WTC11 (cell line): ENCODE measurements around the gene SAT2.

Experiments
- CREM ChIP-seq: sonication (generic); formaldehyde crosslinking; IDR thresholded peaks from 2 replicates; pipeline ENCODE4 v1.8.1; 2022; ENCODE audit warnings: mild to moderate bottlenecking, missing genetic modification reagents, moderate library complexity
- ELF4 ChIP-seq: sonication (generic); formaldehyde crosslinking; IDR thresholded peaks from 2 replicates; pipeline ENCODE4 v1.8.1; 2022; ENCODE audit warnings: low read depth, mild to moderate bottlenecking, moderate library complexity, missing genetic modification reagents
- GTF2I ChIP-seq: fragments of 250-450 bp; sonication (Bioruptor Pico); conservative IDR thresholded peaks from 2 replicates; pipeline ENCODE4 v1.4.0; 2021; ENCODE audit warnings: mild to moderate bottlenecking
- TP53 ChIP-seq: sonication (generic); formaldehyde crosslinking; IDR thresholded peaks from 2 replicates; pipeline ENCODE4 v1.8.1; 2023; ENCODE audit warnings: mild to moderate bottlenecking, missing genetic modification reagents
- TF ChIP-seq, protein P1 (sequence below): sonication (generic); formaldehyde crosslinking; IDR thresholded peaks from 2 replicates; pipeline ENCODE4 v1.8.1; 2023; ENCODE audit warnings: mild to moderate bottlenecking, missing genetic modification reagents
- TF ChIP-seq, protein P2 (sequence below): fragments of 200-600 bp; IDR thresholded peaks from 2 replicates; pipeline ENCODE4 v1.8.0; 2022; ENCODE audit warnings: antibody characterized with exemption
- TF ChIP-seq, protein P3 (sequence below): sonication (generic); formaldehyde crosslinking; IDR thresholded peaks from 2 replicates; pipeline ENCODE4 v1.8.0; 2022; ENCODE audit warnings: mild to moderate bottlenecking, missing genetic modification reagents
- TF ChIP-seq, protein P4 (sequence below): sonication (generic); formaldehyde crosslinking; IDR thresholded peaks from 2 replicates; pipeline ENCODE4 v1.8.1; 2022; ENCODE audit warnings: low read depth, mild to moderate bottlenecking, moderate library complexity, missing genetic modification reagents, borderline replicate concordance
- TF ChIP-seq, protein P5 (sequence below): sonication (generic); formaldehyde crosslinking; IDR thresholded peaks from 2 replicates; pipeline ENCODE4 v1.8.0; 2022; ENCODE audit warnings: mild to moderate bottlenecking, missing genetic modification reagents

DNA sequence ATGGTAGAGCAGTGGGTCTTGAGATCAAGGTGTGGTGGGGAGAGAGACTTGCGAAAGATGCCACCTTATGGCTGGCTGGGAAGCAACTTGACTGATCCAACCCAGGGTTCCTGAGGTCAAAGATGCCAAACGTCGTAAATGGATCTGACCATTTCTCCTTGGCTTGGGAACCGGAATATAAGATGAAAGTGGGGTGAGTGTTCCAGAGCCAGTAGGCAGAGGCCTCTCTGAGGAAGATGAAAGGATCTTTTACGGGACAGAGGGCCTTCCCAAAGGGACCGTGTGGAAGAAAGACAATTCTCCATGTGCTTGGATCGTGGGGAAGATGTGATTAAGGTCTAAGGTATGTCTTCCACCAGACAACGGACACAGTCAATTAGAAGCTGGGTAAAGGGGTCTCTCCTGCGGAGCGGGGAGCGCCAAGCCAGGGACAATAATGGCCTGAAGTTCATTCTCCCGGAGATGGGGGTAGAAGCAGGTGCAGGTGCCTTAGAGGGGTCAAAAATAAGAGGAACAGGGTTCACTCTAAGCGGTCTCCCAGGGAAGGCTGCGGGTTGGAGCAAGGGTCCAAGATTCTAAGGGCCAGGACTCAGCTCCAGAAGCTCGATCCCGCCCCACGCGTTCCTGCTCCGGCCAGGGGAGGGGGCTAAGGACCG lies 13.7 kb downstream of the SAT2 start:
- no peak for TF ChIP-seq CREM (CRISPR knock-in tag)
- TF ChIP-seq, protein P1, sequence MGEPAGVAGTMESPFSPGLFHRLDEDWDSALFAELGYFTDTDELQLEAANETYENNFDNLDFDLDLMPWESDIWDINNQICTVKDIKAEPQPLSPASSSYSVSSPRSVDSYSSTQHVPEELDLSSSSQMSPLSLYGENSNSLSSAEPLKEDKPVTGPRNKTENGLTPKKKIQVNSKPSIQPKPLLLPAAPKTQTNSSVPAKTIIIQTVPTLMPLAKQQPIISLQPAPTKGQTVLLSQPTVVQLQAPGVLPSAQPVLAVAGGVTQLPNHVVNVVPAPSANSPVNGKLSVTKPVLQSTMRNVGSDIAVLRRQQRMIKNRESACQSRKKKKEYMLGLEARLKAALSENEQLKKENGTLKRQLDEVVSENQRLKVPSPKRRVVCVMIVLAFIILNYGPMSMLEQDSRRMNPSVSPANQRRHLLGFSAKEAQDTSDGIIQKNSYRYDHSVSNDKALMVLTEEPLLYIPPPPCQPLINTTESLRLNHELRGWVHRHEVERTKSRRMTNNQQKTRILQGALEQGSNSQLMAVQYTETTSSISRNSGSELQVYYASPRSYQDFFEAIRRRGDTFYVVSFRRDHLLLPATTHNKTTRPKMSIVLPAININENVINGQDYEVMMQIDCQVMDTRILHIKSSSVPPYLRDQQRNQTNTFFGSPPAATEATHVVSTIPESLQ (CRISPR knock-in tag), result no peak
- TF ChIP-seq, protein P2, sequence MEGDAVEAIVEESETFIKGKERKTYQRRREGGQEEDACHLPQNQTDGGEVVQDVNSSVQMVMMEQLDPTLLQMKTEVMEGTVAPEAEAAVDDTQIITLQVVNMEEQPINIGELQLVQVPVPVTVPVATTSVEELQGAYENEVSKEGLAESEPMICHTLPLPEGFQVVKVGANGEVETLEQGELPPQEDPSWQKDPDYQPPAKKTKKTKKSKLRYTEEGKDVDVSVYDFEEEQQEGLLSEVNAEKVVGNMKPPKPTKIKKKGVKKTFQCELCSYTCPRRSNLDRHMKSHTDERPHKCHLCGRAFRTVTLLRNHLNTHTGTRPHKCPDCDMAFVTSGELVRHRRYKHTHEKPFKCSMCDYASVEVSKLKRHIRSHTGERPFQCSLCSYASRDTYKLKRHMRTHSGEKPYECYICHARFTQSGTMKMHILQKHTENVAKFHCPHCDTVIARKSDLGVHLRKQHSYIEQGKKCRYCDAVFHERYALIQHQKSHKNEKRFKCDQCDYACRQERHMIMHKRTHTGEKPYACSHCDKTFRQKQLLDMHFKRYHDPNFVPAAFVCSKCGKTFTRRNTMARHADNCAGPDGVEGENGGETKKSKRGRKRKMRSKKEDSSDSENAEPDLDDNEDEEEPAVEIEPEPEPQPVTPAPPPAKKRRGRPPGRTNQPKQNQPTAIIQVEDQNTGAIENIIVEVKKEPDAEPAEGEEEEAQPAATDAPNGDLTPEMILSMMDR, result no peak
- TF ChIP-seq, protein P3, sequence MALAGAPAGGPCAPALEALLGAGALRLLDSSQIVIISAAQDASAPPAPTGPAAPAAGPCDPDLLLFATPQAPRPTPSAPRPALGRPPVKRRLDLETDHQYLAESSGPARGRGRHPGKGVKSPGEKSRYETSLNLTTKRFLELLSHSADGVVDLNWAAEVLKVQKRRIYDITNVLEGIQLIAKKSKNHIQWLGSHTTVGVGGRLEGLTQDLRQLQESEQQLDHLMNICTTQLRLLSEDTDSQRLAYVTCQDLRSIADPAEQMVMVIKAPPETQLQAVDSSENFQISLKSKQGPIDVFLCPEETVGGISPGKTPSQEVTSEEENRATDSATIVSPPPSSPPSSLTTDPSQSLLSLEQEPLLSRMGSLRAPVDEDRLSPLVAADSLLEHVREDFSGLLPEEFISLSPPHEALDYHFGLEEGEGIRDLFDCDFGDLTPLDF (CRISPR knock-in tag), result no peak
- no peak for TF ChIP-seq ELF4 (CRISPR knock-in tag)
- no peak for TF ChIP-seq TP53 (CRISPR knock-in tag)
- TF ChIP-seq, protein P4, sequence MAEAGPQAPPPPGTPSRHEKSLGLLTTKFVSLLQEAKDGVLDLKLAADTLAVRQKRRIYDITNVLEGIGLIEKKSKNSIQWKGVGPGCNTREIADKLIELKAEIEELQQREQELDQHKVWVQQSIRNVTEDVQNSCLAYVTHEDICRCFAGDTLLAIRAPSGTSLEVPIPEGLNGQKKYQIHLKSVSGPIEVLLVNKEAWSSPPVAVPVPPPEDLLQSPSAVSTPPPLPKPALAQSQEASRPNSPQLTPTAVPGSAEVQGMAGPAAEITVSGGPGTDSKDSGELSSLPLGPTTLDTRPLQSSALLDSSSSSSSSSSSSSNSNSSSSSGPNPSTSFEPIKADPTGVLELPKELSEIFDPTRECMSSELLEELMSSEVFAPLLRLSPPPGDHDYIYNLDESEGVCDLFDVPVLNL (CRISPR knock-in tag), result no peak
- TF ChIP-seq, protein P5, sequence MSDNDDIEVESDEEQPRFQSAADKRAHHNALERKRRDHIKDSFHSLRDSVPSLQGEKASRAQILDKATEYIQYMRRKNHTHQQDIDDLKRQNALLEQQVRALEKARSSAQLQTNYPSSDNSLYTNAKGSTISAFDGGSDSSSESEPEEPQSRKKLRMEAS, result no peak
- no peak for TF ChIP-seq GTF2I (CRISPR knock-in tag)
